KBM-7 (cell line): Measurements from ENCODE around the gene KCNH8.
"Not testable (repeated sequence)": the region's sequence is repeated elsewhere in the genome, so short reads cannot be mapped to it uniquely, and the experiment has no call there.

ENCODE experiments used
- DNase-seq: peaks from one replicate; pipeline ENCODE4 v3.0.0-alpha.2; 2015
- in situ Hi-C: fragments of 300-500 bp; cut with MboI; formaldehyde crosslinking; loops from 2 replicates; pipeline ENCODE4 v1.14.3; 2020; ENCODE audit warnings: low sequenced_read_pairs, low pct_unique_long_range_greater_than_20kb, mixed read lengths

Gene KCNH8

GRCh38 chr3:19232566-19232965 lies 84.3 kb downstream of the KCNH8 start:
- no peak for DNase-seq
- in situ Hi-C loops: loop anchor here (25.0 kb wide), 1 partner anchor 170 kb away; no protein-coding TSS in a partner anchor

- DNase-seq: not testable (repeated sequence)
- in situ Hi-C loops: loop anchor here (25.0 kb wide), 1 partner anchor 172 kb away; no protein-coding TSS in a partner anchor
Observed at GRCh38 chr3:19233882-19234784, 85.8 kb downstream of the KCNH8 start.

GRCh38 chr3:19248143-19248542 lies 99.8 kb downstream of the KCNH8 start:
- in situ Hi-C loops: loop anchor here (25.0 kb wide), 1 partner anchor 186 kb away; no protein-coding TSS in a partner anchor
- no peak for DNase-seq

- no peak for DNase-seq
- in situ Hi-C loops: loop anchor here (25.0 kb wide), 1 partner anchor 186 kb away; no protein-coding TSS in a partner anchor
Observed at GRCh38 chr3:19248767-19249166, 100.5 kb downstream of the KCNH8 start.

- no peak for DNase-seq
- in situ Hi-C loops: no loop called here
Observed at GRCh38 chr3:19250959-19251610, 102.8 kb downstream of the KCNH8 start.

- peak; percentile 81 for DNase-seq
- in situ Hi-C loops: no loop called here
Observed at GRCh38 chr3:19254189-19254588, 105.9 kb downstream of the KCNH8 start.

GRCh38 chr3:19254784-19255338 lies 106.6 kb downstream of the KCNH8 start:
- in situ Hi-C loops: no loop called here
- DNase-seq: no peak

- DNase-seq: no peak
- in situ Hi-C loops: no loop called here
Observed at GRCh38 chr3:19256313-19256712, 108.0 kb downstream of the KCNH8 start.

- in situ Hi-C loops: no loop called here
Observed at GRCh38 chr3:19263606-19264005, 115.3 kb downstream of the KCNH8 start.

GRCh38 chr3:19264424-19264823 lies 116.1 kb downstream of the KCNH8 start:
- in situ Hi-C loops: no loop called here
- no peak for DNase-seq

More at GRCh38 chr3:19263606-19264005, 115.3 kb downstream of the KCNH8 start:
- no peak for DNase-seq

- in situ Hi-C loops: no loop called here
- no peak for DNase-seq
Observed at GRCh38 chr3:19267040-19267439, 118.7 kb downstream of the KCNH8 start.

GRCh38 chr3:19270481-19270880 lies 122.2 kb downstream of the KCNH8 start:
- in situ Hi-C loops: no loop called here
- no peak for DNase-seq

GRCh38 chr3:19272296-19272695 lies 124.0 kb downstream of the KCNH8 start:
- in situ Hi-C loops: no loop called here
- DNase-seq: peak; percentile 12

GRCh38 chr3:19273091-19273490 lies 124.8 kb downstream of the KCNH8 start:
- in situ Hi-C loops: no loop called here
- DNase-seq: no peak

- in situ Hi-C loops: no loop called here
- DNase-seq: no peak
Observed at GRCh38 chr3:19274576-19274975, 126.3 kb downstream of the KCNH8 start.

- no peak for DNase-seq
- in situ Hi-C loops: no loop called here
Observed at GRCh38 chr3:19284974-19285373, 136.7 kb downstream of the KCNH8 start.

- in situ Hi-C loops: no loop called here
- DNase-seq: no peak
Observed at GRCh38 chr3:19293295-19293694, 145.0 kb downstream of the KCNH8 start.

GRCh38 chr3:19295208-19295607 lies 146.9 kb downstream of the KCNH8 start:
- no peak for DNase-seq
- in situ Hi-C loops: no loop called here

GRCh38 chr3:19331931-19332330 lies 183.6 kb downstream of the KCNH8 start:
- DNase-seq: no peak
- in situ Hi-C loops: no loop called here

- DNase-seq: no peak
- in situ Hi-C loops: no loop called here
Observed at GRCh38 chr3:19334120-19334519, 185.8 kb downstream of the KCNH8 start.
